GM21576 (cell line): Measurements from ENCODE around the gene THEMIS2.
"Not testable (repeated sequence)": the region's sequence is repeated elsewhere in the genome, so short reads cannot be mapped to it uniquely, and the experiment has no call there.

Experiments used
- ATAC-seq: cut with Tn5 transposase; IDR thresholded peaks from one replicate; pipeline ENCODE4 v1.9.1; 2021; ENCODE audit warnings: mild to moderate bottlenecking, moderate library complexity; ENCODE audit not compliant: unreplicated experiment

The THEMIS2 gene

GRCh38 chr1:27862671-27863537, 9.4 kb upstream of the THEMIS2 start:
- no peak for ATAC-seq

GRCh38 chr1:27863538-27863915, 8.8 kb upstream of the THEMIS2 start:
- no peak for ATAC-seq

GRCh38 chr1:27864264-27864895, 8.0 kb upstream of the THEMIS2 start:
- ATAC-seq = no peak

GRCh38 chr1:27865821-27866220, 6.5 kb upstream of the THEMIS2 start:
- no peak for ATAC-seq

GRCh38 chr1:27868556-27868931, 3.8 kb upstream of the THEMIS2 start:
- no peak for ATAC-seq

DNA sequence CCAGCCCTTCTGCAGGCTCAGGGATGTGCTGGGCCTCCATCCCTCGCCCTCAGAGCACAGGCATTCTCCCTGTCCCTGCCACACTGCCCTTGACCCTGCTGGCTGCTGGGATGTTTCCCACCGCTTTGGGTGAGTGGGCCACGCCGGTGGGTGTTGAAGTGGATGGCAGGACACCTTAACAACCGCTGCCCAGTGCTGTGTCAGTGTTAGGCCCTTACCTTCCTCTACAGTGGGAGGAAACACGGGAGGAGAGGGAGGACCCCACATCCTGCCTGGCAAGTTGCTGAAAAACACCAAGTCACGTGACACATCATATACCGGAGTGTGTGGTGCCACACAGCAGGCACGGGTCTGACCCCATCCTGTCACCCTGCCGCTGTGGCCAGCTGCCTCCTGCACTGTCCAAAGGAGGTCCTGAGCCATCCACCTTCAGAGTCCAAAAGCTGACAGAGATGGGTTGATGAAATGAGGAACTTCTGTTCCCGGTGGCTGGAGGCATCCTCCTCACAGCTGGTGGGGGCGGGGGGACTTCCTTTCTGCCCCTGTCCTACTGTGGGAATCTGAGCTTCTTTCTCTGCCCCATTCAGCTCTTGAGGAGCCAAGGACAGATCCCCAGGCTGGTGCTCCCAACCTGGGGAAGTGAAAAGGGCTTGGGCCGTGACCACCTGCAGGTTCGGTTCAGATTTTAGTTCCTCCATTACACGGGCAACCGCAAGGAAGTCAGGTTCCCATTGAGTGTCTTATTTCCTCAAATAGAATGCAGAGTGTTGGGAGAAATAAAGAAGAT, 3.2 kb upstream of the THEMIS2 start:
- ATAC-seq = no peak

- no peak for ATAC-seq
Measured at GRCh38 chr1:27869719-27870085, 2.6 kb upstream of the THEMIS2 start.

GRCh38 chr1:27871076-27871475, 1.3 kb upstream of the THEMIS2 start:
- ATAC-seq = not testable (repeated sequence)

DNA sequence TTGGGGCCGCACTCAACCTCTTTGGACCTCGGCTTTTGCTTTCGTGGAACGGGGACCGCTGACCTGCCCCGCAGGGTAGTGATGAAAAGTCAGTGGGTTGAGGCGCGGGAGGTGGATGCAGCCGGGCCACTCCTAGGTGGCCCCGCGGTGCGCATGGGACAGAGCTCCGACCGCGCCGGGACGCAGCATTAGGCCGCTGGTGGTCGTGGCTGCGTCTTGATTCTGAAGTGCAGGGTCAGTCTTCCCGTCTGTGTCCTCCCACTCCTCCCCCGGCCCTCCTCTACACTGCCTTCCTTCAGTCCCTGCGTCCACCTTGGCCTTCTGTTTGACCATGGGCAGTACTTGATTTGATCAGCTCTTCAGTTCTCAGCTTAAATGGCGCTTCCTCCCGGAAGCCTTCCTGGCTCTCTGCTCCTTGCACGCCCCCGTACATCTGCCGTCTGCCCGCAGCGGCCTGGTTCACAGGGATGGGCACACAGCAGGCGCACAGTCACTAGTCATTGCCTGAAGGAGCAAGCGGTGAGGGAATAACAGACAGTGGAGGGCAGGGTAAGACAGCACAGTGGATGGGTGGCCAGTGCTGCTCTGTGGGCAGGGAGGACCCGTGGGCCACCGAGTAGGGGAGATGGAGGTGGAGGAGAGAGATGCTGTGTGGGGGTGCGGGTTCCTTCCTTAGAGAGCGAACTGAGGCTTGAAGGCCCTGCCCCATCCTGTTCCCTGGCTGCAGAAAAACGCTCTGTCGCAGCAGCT, 633 bp downstream of the THEMIS2 start:
- no peak for ATAC-seq

DNA sequence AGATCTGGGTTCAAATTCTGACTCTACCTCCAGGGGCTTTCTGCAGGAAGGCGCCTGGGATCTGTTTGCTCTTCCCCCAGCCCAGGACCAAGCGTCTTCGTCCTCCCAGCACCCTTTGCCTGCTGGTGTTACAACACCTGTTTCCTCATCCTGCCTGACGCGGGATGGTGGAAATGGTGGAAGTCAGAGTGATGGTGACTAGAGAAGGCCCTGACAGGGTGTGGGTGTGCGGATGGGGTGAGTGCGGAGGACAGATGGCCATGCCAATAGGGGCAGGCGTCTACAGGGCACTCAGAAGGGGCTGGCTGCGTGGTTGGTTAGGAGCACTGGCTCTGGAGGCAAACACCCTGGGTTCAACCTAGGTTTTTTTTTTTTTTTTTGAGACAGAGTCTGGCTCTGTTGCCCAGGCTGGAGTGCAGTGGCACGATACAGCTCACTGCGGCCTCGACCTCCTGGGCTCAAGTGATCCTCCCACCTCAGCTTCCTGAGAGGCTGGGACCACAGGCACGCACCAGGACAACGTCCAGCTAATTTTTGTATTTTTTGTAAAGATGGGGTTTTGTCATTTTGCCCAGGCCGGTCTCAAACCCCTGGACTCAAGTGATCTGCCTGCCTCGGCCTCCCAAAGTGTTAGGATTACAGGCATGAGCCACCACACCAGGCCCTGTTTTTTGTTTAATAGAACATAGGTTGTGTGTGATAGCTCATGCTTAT, 1.5 kb downstream of the THEMIS2 start:
- ATAC-seq = no peak

GRCh38 chr1:27876341-27877114, 4.2 kb downstream of the THEMIS2 start:
- no peak for ATAC-seq

- no peak for ATAC-seq
Measured at GRCh38 chr1:27877115-27877416, 4.7 kb downstream of the THEMIS2 start.

- no peak for ATAC-seq
Measured at GRCh38 chr1:27878039-27878438, 5.7 kb downstream of the THEMIS2 start.

GRCh38 chr1:27878787-27879335, 6.5 kb downstream of the THEMIS2 start:
- ATAC-seq = no peak

DNA sequence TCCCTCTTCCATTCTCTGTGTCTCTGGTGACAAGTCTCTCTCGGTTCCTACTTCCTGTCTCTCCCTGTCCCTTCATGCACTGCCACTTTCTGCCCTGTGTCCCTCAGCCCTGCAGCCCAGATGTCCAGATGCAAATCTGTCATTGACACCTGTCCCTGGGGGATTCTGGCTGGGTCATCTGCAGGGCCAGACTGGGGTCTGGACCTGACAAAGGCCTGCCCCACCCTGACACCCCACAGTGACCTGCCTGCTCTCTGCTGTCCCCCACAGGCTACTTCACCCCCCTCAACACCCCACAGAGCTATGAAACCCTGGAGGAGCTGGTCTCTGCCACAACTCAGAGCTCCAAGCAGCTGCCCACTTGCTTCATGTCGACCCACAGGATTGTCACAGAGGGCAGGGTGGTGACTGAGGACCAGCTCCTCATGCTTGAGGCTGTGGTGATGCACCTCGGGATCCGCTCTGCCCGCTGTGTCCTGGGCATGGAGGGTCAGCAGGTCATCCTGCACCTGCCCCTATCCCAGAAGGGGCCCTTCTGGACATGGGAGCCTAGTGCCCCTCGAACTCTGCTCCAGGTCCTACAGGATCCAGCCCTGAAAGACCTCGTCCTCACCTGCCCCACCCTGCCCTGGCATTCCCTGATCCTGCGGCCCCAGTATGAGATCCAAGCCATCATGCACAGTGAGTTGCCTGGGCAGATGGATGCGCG, 7.2 kb downstream of the THEMIS2 start:
- no peak for ATAC-seq

- no peak for ATAC-seq
Measured at GRCh38 chr1:27882543-27882903, 10.2 kb downstream of the THEMIS2 start.

DNA sequence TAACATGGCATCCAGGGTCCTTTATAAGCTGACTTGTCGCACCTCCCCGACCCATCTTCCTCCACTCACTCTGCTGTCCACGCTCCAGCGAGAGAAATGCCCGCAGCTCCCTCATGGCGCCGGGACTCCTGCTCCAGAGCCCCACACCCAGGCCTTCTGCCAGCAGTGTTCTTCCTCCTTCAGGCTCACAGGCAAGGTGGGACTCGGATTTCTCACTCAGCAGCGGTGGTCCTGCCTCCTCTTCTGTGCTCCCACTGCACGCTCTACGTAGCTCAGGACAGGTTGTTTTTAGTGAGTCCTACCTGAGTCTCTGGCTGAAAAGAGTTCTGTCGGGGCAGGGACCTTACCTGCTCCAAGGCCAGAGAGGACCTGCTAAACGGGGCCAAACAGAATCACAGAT, 11.2 kb downstream of the THEMIS2 start:
- ATAC-seq = no peak

DNA sequence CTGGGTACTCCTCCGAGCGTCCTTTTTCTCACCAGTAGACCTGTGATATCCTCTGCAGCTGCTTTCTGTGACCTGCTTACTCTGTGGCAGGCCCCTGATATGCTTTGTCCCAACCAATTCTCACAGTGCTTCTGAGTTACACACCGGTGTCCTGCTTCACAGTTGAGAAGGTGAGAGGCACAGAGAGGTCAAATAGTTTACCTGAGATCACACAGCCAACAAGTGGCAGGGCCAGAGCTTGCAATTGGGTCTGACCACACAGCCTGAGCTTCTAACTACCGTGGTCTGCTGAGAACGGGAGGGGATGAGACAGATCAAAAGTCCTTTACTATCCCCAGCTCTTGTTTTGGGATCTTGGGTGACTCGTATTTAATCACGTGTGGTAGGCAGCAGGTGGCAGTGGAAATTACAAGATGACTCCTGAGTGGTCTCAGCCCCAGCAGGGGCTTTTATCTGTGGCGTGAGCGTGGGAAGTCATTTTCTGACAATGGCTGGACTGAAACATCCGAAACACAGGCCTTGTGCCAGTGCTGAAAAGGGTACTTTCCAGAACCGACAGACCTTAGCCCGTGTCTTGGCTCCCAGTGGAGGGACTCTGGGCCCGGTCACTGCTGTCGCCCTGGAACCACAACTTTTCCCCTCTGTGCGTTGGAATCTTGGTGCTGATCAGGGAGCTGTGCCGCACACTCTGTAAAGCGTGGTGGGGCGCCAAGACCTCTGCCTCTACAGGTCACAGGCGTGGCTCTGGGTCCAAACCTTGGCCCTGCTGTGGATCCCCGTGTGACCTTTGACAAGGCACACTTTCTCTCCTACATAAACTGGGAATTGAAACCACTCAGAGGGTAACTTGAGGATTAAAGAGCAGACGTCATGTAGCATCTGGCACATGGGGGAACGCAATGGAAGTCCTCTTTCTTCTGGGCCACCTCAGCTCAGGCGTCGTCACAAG, 11.9 kb downstream of the THEMIS2 start:
- ATAC-seq = no peak
